ENCODE data around the gene MROH8.
"Not testable (repeated sequence)": the region's sequence is repeated elsewhere in the genome, so short reads cannot be mapped to it uniquely, and the experiment has no call there.

The MROH8 gene

DNA sequence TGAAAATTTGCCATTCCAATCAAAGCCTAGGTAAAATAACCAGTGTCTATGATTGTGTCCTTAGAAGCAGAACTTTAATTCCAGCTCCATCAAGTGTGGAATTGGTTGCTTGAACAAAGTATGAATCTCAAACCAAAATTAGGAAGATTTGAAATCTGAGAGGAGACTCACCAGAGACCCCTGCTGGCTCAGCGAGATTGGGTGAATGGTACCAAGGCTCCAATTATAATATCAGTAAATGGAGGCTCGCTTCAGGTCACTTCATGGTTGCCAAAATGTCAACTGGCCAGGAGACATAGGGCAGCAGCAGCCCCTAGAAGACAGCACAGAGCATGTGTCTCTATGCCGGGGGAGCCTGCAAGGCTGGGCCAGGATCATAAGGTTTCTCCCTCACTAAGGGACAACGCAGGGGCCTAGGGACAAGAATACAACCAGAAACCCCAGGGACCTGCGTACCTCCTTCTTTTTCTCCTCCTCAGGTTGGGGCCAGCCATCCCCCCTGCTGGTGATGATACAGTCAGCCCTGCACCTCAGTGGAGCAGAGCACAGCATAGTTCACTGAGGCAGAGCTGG, 97.5 kb downstream of the MROH8 start:
- no peak for DNase-seq

DNA sequence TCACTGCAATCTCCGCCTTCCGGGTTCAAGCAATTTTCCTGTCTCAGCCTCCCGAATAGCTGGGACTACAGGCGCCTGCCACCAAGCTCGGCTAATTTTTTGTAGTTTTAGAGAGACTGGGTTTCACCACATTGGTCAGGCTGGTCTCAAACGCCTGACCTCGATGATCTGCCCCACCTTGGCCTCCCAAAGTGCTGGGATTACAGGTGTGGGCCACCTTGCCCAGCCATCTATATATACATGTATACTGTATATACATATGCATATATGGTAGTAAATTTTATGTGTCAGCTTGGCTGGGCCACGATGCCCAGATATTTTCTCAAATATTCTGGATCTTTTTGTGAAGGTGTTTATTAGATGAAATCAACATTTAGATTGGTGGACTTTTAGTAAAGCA, 102.3 kb downstream of the MROH8 start:
- no peak for DNase-seq

DNA sequence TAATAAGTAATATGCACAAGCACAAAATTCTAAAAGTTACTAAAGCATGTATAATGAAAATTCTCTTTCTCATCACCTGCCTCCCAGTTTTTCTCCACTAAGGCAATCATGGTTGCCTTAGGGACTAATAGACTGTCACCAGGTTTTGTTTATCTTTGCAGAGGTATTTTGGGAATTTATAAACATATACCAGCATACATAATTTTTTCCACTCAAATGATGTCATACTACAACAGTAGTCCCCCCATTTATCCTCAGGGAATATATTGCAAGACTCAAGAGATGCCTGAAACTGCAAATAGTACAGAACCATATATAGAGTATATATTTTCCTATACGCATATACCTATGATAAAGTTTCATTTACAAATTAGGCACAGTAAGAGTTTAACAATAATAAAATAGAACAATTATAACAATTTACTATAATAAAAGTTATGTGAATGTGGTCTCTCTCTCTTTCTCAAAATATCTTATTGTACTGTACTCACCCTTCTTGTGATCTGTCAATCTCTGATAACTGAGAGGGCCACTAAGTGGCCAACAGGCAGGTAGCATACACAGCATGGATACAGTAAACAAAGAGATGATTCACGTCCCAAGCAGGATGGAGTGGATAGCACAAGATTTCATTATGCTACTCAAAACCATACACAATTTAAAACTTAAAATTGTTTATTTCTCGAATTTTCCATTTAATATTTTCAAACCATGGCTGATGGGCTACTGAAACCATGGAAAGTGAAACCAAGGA, 103.2 kb downstream of the MROH8 start:
- DNase-seq, result no peak

DNA sequence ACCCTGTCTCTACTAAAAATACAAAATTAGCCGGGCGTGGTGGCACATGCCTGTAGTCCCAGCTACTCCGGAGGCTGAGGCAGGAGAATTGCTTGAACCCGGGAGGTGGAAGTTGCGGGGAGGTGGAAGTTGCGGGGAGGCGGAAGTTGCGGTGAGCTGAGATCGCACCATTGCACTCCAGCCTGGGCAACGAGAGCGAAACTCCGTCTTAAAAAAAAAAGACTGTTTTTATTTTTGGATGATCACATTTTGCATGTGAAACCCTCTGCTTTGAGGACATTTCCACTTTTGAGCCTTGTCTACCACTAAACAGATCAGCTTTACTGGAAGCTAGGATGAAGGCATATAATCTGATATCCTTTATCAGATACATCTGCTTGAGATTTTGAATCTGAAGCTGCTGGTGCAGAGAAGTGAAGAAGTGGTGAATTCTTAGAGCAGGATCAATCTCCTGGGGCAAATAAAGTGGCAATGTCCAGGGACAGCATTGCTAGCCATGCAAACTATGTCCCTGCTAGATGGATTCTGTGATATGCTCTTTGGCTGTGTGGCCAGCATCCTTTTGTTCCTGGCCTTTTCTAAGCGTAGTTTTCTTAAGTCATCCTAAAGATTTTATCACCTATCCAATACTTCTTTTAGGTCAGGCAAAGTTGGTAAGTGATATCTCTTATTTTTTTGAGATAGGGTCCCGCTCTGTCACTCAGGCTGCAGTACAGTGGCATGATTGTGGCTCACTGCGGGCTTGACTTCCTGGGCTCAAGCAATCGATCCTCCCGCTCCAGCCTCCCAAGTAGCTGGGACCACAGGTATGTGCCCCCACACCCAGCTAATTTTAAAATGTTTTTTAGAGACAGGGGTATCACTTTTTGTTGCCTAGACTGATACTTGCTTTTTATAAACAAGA, 106.8 kb downstream of the MROH8 start:
- no peak for DNase-seq

DNA sequence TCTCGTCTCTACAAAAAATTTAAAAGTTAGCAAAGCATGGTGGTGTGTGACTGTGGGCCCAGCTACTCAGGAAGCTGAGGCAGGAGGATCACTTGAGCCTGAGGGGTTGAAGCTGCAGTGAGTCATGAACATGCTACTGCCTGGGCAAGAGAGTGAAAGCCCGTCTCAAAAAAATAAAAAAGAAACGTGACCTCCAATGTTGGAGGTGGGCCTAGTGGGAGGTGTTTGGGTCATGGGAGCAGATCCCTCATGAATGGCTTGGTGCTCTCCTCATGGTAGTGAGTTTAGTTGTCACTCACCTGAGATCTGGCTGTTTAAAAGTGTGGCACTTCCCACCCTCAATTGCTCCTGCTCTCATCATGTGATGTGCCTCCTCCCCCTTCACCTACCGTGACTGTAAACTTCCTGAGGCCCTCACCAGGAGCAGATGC, 107.9 kb downstream of the MROH8 start:
- DNase-seq, result peak; percentile 39 to 52

DNA sequence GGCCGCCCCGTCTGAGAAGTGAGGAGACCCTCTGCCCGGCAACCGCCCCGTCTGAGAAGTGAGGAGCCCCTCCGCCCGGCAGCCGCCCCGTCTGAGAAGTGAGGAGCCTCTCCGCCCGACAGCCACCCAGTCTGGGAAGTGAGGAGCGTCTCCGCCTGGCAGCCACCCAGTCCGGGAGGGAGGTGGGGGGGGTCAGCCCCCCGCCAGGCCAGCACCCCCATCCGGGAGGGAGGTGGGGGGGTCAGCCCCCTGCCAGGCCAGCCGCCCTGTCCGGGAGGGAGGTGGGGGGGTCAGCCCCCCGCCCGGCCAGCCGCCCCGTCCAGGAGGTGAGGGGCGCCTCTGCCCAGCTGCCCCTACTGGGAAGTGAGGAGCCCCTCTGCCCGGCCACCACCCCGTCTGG, 109.8 kb downstream of the MROH8 start:
- not testable (repeated sequence) for DNase-seq

DNA sequence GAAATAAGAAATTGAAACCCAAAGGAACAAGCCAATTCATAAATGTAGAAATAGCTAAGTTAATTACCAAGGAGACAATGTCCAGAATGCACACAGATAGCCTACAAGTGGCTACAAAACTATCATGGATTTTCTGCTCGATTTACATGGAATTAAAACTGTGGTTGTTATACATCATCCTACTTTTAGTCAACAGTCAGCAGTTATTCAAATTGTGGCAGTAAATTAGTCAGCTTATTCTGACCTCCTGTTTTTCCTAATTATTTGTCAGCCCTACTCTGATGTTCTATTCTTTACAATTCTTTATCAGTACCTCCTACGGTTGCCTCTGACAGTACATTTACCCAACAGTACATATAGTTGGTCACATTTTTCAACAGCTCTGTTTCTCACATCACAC, 113.2 kb downstream of the MROH8 start:
- no peak for DNase-seq

DNA sequence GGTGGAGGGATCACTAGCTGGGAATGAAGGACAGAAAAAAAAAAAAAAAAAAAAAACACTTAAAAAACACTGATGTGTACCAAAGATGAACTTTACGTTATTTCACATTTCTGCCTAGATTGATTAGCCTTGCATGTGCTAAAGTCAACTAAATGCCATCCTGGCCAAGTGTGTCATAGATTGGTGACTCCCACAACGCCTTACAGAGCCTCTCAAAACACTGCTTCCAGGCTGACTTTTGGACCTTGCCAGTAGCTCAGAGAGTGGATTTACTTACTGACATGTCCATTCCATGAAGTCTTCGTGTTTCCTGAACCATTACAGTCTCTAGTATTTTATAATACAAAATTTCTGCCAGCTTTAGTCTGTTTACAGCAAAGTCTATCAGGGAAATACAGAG, 124.1 kb downstream of the MROH8 start:
- no peak for DNase-seq

DNA sequence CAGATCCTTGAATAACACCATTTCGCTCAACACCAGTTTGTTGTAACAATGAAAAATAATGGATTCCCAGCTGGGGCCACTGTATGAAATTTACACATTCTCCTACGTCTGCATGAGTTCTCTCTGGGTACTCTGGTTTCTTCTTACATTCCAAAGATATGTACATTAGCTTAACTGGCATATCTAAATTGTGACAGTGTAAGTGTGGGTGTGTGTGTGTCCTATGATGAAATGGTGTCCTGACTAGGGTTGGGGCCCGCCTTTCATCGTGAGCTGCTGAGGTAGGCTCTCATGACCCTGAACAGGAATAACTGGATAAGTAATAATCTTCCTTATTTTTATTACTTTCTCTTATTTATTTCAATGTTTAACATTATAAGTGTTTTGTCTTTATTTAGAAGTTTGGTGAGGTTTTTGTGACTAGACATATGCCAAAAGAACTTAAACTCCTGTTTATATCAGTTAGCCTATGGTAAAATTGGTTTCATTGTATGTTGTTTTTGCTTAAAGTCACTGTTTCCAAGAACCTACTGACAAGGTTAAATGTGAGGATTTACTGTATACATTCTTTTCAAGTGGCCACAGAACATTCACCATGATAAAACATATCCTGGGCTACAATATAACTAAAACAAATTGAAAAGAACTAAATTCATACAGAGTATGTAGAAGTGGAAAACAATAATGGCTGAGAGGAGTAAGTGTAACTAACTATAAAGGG, 126.0 kb downstream of the MROH8 start:
- no peak for DNase-seq
